GM18519 (cell line): ENCODE measurements around the gene LENG8.

Experiments
- ATAC-seq: cut with Tn5 transposase; IDR thresholded peaks from one replicate; pipeline ENCODE4 v1.9.1; 2021; ENCODE audit warnings: mild to moderate bottlenecking, moderate library complexity; ENCODE audit not compliant: unreplicated experiment, low FRiP score

Gene LENG8

DNA sequence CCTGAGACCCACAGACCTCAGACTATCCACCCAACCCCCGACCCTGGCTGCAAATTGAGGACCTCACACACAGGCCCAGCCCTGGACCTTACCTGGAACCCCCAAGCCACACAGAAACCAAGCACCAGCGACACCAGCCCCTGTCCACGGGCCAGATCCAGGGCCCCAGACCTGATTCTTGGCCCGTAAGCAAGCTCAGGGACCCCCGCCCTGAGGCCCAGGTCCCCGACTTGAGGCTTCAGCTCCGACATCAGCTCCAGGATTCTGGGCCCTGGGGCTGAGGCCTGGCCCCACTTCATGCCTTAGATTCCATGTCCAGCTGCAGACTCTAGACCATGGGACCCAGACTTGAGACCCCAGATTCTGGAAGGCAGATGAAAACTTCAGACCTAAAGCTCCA lies 27.5 kb upstream of the LENG8 start:
- ATAC-seq = no peak

DNA sequence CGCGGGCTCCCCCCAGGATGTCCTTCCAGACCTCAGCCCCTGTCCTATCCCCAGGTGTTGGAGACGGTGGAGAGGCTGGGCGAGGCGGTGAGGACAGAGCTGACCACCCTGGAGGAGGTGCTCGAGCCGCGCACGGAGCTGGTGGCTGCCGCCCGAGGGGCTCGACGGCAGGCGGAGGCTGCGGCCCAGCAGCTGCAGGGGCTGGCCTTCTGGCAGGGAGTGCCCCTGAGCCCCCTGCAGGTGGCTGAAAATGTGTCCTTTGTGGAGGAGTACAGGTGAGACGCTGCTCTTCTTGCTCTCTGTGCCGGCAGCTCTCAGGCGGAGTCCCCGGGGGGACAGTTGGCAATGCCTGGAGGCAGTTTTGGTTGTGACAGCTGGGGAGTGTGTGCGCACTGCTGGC lies 26.9 kb upstream of the LENG8 start:
- no peak for ATAC-seq

DNA sequence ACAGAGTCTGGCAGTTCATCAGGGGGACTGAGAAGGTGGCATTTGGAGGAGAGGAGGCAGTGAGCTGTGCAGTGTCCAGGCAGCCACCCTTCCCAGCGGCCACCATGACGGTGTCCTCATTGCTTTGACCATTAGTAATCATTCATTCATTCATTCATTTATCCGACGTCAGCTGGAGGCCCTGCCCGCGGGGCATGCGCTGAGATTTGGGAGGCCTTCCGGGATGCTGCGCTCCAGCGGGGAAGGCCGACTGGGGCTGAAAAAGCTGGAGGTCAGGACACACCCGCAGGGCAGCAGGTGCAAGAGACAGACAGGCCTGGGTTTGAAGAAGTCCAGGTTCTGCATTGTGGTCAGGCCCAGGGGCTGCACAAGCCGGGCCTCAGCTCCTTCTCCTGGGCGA lies 24.8 kb upstream of the LENG8 start:
- ATAC-seq = no peak

DNA sequence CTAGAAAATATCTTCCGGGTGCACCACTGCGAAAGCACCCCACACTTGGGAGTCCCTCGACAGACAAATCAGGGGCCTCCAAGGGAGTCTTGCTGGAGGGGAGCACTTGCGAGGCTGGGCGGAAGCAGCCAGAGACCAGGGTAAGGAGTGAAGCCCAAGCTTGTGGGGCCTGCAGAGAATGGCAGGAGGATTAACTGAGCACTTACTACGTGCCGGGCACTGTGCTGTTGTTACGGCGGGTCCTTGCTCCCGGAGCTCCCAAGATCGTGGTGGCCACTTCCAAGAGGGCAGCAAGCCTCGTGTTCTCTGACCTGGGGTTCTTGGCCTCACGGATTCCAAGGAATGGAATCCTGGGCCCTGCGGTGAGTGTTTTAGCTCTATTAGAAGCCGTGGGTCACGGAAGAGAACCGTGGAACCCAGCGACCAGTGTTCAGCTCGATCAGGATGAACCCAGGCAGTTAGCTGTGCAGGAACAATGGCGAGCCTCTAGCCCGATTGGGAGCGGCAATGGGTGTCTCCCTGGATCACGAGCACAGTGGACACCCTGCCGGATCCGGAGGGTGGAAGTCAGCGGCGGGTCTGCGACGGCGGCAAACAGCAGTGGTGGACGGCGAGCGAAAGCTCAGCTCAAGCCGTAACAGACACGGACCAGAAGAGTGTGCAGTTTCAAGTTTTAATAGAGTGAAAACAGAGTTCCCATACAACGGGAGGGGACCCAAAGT lies 24.2 kb upstream of the LENG8 start:
- no peak for ATAC-seq

GRCh38 chr19:54425382-54425723 lies 23.6 kb upstream of the LENG8 start:
- ATAC-seq = no peak

DNA sequence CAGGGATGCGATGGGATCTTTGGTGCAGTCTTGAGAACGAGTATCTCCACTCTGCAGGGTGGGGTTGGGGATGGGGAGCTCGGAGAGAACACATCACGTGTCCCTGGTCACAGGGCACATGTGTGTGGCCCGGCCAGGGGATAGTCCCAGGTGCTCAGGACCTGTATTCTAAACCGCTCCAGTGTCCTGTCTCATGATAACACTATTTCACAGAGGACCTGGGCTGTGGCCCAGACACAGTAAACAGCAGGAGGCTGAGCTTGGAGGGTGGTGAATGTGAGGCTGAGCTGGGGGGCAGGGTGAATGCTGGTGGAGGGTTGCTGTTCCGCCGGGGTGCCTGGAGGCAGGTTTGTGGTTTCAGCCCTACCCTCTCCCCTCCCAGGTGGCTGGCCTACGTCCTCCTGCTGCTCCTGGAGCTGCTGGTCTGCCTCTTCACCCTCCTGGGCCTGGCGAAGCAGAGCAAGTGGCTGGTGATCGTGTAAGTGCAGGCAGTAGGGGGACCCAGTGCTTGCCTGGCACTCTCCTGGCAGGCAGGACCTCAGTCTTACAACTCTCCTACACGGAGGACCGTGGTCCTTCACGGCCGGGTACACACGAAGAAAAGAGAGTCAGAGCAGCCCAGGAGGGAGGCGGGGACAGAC lies 22.6 kb upstream of the LENG8 start:
- no peak for ATAC-seq

DNA sequence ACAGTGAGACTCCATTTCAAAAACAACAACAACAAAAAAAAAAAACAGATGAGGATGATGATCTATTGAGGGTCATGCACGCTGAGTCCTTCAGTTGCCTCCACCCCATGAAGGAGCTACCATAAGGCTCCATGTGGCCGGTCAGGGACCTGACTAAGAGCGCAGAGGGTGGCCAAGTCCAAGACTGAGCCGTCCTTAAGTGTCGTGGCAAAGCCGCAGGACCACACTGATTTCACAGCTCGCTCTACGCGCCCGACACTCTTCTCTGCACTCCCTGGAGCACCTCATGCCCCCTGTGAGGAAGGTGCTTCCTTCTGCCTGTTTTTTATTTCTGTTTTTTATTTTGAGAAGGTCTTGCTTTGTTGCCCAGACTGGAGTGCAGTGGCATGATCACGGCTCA lies 21.4 kb upstream of the LENG8 start:
- no peak for ATAC-seq

- no peak for ATAC-seq
These were observed 20.4 kb upstream of the LENG8 start for GRCh38 chr19:54428323-54429175.

GRCh38 chr19:54429176-54429495 lies 19.9 kb upstream of the LENG8 start:
- ATAC-seq = no peak

GRCh38 chr19:54429545-54430227 lies 19.3 kb upstream of the LENG8 start:
- no peak for ATAC-seq

DNA sequence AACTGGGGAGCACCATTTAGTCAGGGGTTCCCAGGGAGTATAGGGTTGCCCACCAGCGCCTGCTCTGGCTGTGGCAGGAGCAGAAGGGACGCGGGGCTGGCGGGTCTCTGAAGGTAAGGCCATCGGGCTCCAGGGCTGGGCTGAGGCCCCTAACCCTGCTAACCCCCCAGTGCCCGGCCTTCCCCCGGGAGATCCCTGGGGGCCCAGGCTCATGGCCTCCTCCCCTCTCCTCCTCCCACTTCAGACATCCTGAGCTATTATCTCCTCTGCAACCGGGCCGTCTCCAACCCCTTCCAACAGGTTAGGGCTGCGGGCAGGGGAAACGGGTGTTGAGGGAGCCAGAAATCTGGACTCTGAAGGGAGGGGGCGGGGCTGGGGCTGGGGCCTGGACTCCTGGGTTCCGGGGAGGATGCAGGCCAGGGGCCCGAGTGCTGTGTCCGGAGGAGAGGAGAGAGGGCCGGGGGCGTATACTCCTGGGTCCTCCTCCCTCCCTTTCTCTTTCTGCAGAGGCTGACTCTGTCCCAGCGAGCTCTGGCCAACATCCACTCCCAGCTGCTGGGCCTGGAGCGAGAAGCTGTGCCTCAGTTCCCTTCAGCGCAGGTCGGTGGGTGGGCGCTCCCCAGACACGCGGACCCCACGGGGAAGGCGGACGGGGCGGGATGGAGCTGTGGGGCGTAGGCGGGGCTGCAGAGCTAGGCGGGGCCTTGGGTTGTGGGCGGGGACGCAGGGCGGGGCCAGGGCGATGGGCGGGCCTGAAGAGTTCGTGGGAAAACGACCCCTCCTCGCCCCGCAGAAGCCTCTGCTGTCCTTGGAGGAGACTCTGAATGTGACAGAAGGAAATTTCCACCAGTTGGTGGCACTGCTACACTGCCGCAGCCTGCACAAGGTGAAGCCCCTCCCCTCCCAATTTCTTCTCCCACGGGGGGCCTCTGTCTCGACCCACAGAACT lies 18.4 kb upstream of the LENG8 start:
- no peak for ATAC-seq

GRCh38 chr19:54431255-54431838 lies 17.7 kb upstream of the LENG8 start:
- ATAC-seq = no peak

- no peak for ATAC-seq
These were observed 16.8 kb upstream of the LENG8 start for GRCh38 chr19:54432144-54432738.

GRCh38 chr19:54433697-54434096 lies 15.3 kb upstream of the LENG8 start:
- ATAC-seq = no peak

DNA sequence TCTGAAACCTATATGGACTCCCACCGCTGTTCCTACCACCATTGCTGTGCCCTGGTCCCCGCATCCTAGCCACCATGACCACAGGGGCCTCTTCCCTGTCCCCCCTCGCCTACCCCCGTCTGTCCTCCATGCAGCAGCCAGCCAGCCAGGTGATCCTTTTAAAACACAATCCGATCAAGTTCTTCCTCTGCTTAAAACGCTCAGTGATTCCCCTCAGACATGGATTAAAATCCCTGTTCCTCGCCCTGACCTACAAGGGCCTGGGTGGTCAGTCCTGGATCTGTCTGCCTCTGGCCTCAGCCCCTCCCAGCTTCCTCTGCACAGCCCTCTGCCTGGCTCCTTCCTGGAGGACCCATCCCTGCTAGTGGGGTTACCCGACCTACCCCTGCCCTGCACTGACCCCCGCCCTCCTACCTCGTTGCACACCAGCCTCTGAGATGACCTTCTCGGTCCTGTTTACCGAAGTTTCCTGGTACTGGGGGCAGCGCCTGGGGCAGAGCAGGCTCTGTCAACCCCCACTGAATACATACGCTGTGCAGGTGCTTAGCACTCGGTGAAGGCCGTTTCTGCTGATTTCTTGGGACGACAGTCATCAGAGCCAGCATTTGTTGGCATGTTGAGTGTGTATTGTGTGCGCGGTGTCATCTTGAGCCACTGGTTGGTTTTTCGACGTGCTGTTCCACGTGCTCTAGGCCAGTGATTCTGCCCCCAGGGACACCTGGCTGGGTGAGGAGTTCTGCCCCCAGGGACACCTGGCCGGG lies 14.7 kb upstream of the LENG8 start:
- ATAC-seq = no peak

DNA sequence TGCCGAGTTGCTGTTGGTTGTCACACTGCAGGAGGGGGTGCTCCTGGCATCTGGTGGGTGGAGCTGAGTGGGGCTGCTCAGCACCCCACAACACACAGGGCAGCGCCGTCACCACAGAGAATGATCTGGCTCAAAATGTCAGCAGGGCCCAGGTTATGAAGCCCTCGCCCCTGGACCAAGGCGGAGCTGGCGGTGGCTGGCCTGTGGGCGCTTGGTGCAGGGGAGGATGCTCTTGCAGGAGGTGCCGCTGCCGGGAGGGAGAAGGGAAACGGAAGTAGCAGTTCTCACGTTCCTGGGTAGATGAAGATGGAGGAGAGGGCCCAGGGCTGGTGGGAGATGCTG lies 14.2 kb upstream of the LENG8 start:
- ATAC-seq = no peak

- no peak for ATAC-seq
These were observed 13.4 kb upstream of the LENG8 start for GRCh38 chr19:54435551-54436016.

DNA sequence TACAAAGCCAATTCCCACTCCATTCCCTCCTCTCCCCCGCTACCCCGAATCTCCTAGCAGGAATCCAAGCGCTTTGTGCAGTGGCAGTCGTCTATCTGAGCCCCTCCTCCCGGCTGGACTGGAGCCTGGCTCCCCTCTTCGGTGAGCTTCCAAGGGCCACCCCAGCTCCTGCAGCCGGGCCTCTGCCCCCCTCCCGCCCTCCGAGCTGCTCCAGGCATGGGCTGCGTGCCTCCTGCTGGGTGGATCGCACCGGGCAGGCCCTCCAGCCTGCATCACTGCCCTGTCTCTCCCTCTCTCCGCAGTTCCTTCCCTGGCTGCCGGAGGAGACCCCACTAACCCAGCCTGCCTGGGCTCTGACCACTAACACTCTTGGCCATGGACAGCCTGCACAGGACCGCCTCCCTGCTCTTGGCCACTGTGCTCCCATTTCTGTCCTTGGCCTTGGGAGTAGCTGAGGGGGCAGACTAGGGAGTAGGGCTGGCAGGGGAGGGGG lies 12.9 kb upstream of the LENG8 start:
- no peak for ATAC-seq
